NOMO-1 treated with DMSO at 0.1 percent for 48 hours (cell line): ENCODE measurements around the gene MPPED1.

ENCODE experiments used
- DNase-seq: peaks from one replicate; lab custom pipeline; 2025; ENCODE audit not compliant: unreplicated experiment; lab: John Stamatoyannopoulos, UW

Gene MPPED1

DNA sequence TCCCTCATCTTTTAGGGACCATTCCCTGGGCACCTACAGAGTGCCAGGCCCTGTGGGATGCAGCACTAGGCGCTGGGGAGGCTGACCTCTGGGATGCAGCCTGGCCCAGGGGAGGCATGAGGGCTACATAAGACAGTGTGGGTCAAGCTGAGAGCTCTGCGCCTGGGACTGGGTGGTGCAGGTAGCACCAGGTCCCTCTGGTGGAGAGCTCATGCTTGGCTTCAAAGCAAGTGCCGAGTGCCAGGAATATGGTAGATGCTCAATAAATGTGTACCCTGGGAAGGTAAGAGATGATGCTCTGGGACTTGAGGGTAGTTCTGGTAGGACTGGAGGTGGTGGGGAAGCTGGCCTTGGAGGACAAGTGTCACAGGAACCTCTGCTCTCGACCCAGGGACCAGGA is 2.0 kb upstream of the MPPED1 start:
- DNase-seq, result no peak

DNA sequence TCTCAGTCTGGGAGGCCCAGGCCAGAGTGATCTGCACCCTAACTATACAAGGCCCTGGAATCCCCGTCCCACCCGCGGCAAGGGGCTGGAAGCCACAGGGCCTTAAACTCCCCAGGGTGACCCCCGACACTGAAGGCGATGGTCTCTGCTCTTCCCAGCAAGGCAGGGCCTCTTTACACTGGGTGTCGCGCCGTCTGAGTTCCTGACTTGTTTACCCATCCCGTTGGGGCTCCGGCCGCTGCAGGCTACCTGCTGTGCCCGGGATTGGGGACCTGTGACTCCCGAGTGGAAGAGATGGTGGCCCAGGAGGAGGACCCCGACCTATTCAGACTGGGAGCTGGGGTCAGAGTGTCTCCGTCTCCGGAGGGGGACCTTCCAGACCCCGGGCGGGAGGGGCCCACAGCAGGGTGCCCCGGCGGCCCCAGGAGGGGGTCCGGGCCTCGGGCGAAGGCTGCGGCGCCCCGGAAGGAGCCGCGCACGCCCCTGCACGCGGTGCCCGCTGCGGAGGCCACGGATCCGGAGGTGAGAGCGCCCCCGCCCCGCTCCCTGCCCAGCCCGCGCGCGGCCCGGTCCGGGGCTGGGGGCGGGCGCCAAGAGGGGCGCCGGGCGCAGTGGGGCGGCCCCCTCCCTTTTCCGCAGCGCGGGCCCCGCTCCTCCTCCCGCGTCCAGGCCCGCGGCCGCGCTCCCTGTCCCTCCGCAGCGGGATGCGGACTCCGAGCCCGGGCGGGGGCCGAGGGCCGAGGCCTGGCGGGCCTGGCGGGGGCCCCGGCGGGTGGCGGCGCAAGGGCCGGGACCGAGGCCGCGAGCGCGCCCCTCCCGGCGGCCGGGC is 560 bp upstream of the MPPED1 start:
- no peak for DNase-seq

- DNase-seq, result no peak
Observed at GRCh38 chr22:43412808-43413795, 1.3 kb downstream of the MPPED1 start.

GRCh38 chr22:43413826-43414225 is 2.0 kb downstream of the MPPED1 start:
- DNase-seq, result no peak

DNA sequence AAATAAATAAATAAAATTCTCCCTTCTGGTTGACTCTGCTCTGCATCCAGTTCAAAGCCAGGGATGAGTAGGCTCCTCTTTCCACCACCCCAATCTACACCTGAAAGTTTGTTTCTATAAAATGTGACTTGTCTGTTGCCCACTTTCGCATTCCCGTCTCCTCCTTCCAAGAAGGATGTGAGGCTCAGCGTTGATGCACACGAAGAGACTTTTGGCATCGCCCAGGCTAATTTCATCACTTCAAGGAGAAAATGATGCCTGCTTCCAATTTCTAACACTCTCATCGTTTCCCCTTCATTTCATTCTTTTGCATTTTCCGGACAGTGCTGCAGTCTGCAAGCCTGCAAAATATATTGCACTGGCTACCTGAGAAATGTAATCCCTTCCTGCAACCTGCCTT is 3.9 kb downstream of the MPPED1 start:
- DNase-seq, result no peak

DNA sequence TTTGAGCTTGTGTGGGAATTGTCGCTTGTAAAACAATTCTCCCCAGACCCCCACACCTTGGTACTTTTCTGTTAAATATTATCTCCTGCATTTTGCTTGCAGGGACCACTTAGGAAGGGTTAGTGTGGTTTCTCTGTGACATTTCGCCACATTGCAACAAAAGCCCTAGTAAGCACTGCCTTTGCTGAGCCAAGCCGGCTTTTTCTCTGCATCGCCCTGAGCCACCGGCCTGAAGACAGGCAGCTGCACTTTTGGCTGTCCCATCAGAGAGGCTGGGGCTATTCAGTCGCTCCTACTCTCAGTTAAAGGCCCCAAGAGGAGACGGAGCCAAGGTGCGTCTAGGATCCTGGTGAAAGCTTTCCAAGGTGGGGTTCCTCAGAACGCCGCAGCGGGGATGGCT is 5.7 kb downstream of the MPPED1 start:
- DNase-seq, result no peak

DNA sequence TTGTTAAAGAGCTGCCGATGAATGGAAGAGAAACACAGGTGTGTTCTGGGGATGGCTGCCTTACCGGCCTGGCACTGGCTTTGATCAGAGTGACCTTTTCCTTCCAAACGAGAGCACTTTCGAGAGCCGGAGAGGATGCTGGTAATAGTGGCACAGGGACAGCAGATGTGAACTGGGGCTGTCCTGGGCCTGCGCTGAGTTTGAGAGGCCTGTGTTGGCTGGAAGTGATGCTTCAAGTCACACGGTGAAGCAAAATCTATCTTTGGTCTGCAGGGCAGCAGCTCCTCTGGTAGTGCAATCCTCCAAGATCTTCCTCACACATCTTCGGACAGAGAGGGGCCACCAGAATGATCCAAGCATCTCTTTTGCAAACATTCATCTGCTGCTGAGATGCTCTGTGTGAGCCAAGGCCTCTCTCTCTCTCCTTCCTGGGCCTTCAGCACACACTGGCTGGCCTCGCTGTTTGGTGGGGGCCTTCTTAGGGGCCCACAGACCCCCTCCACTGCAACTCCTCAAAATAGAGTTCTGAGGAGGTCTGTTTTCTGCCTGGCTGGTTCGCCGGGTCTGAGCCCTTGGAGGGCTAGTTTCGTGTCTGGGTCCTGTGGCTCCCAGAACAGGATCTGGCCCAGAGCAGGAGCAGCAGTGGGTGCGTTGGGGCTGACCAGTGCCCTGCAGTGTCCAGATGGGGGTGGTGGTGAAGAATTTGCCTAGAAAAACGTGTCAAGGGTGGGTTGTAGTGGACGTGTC is 6.4 kb downstream of the MPPED1 start:
- no peak for DNase-seq

DNA sequence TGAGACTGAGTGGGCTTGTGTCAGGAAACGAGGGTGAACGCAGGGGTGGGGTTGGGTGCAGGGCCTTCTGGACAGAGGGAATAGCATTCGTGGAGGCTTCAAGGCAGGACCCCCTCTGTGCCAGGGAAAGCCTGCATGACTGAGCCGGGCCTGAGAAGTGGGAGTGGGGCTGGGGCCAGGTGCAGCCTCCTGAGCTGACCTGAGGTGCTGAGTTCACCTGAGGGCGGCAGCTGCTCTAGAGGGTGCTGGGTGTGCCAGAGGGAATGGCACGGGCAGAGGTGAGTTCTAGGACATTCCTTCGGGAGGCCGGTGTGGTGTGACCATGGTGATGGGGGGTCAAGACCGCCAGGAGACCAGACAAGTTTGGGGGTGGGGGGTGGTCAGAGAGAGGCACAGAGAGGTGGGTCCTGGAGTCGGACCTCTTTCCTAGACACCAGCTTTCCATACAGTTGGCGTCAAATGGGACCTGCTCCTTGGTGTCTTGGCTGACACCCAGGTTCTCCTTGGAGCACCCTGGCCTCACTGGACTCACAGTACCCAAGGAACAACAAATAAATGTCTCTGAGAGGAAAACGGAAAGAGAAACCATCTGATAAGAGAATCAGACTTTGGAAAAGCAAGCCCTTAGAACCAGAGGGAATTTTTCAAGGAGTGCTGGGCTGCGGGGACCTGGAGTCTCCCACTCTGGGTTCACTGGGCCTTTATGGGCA is 7.7 kb downstream of the MPPED1 start:
- no peak for DNase-seq

GRCh38 chr22:43421046-43421665 is 9.3 kb downstream of the MPPED1 start:
- no peak for DNase-seq

GRCh38 chr22:43421914-43422615 is 10.3 kb downstream of the MPPED1 start:
- no peak for DNase-seq

GRCh38 chr22:43423046-43423445 is 11.2 kb downstream of the MPPED1 start:
- DNase-seq, result no peak

DNA sequence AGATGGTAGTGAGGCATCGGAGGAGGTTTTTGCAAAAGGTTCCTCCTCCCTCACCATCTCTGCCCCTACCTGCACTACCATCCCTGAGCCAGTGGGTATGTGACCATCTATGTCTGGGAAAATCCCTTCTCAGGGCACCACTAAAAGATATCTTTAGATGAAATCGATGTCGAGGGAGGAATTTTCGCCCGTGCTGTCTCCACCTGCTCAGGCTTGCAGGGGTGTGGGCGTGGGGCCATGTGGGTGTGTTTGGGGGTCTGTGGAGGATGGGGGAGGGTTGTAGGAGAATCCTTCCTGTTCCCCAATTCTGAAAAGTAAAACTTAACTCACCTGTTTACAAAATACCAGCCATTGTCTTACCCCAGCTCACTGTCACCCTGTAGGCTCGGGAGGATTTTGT is 12.4 kb downstream of the MPPED1 start:
- DNase-seq, result no peak

- no peak for DNase-seq
Observed at GRCh38 chr22:43424666-43425630, 13.1 kb downstream of the MPPED1 start.

GRCh38 chr22:43425976-43426785 is 14.4 kb downstream of the MPPED1 start:
- no peak for DNase-seq

- DNase-seq, result no peak
Observed at GRCh38 chr22:43426816-43427215, 15.0 kb downstream of the MPPED1 start.

DNA sequence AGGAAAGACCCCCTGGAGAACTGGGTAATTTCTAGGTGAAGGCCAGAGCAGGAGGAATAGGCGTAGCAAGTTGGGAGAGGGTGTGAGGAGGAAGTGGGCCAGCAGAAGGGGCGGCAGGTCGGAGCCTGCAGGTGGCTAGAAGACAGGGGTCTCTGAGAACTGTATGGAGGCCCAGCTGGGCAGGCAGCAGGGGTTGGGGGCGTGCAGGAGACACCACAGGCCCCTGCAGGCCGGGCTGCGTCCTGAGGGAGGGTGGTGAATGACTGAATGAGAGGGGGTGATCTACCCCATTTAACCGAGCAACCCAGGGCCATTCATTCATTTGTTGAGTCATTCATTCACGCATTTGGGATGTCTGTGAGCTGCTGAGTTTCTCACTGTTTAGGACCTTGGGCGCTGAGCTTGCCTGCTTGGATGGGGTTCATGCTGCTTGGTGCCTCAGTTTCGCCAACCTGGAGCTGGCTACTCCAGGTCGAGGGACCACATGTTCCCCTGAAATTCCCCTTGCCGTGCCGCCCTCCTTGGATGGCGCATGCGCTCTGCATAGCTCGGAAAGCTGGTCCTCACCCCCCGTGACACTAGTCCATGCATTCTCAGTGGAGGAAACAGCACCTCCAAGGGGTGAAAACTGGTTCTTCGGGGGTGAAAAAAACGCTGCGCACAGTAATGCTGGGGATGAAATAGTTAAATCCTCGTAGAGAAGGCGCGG is 15.6 kb downstream of the MPPED1 start:
- no peak for DNase-seq

DNA sequence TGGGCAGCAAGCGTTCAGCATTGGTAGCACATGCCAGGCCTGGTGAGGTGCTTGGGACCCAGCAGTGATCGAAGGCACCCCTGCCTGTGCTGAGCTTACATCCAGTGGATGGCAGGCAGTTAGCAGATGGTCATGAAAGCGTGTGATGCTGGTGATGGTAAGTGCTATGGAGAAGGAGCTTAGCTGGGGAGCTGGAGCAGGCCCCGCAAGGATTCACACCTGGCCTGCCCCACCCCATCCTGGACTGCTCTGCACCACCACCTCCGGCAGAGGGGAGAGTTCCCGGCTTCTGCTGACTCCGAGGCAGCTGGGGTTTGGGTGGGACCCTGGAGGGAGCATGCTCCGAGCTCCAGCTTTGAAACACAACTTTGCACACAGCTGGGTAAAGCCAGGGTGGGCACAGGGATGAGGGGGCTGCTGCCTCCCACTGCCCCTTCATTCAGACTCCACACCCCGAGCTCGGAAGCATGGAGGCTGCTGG is 16.2 kb downstream of the MPPED1 start:
- no peak for DNase-seq
